Measurements from ENCODE around the gene DOCK4. TPM values are rescaled to one million over a fixed set of nuclear protein-coding genes. Genes with fewer than 3 reads are reported as not detected.

Gene DOCK4
- total RNA-seq, 1 experiment from 2014 or later, result 20.4 TPM

DNA sequence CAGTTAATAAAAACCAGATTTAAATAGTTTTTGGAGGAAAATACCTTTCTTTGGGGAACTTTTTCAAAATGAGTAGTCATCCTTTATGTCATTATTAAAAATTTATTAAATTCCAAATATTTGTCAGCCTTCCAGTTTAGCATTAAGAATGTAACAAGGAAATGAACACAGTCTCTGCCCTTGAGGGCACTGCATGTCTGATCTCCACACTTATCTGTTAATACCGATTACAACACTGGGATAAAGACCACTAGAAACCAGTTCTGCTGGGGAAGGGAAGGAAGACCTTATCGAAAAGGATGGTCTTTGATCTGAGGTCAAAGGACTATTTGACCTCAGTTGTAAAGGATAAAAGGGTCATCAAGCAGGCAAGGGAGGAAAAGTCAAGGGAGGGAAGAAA lies 320.0 kb downstream of the DOCK4 start:
- Mint-ChIP-seq H3K4me3 (no peak overlapping the region), H3K9me3 (peaks cover 6% of the 10 kb centered on the region), H3K27ac (no peak overlapping the region), H3K4me1 (no peaks in the 10 kb centered on the region), H3K27me3 (ENCODE audit: low read depth) (no peaks in the 10 kb centered on the region), H3K36me3 (peaks cover 6% of the 10 kb centered on the region)
- POLR2A ChIA-PET, result no interaction called here
- CTCF ChIA-PET, result no interaction called here
- DNase-seq (ENCODE audit: low spot score) (no peak), ATAC-seq (no peak)
- no peak for TF ChIP-seq KAT7 (CRISPR knock-in tag; IDR thresholded peaks at IDR 0.05; ENCODE audit: borderline replicate concordance)
- TF ChIP-seq ZBTB43 (CRISPR knock-in tag; IDR thresholded peaks at IDR 0.05), result no peak
- no peak for TF ChIP-seq ZNF396 (CRISPR knock-in tag; IDR thresholded peaks at IDR 0.05; ENCODE audit: borderline replicate concordance)
- TF ChIP-seq HMGXB4 (CRISPR knock-in tag; IDR thresholded peaks at IDR 0.05), result no peak
- no peak for TF ChIP-seq SMAD3 (CRISPR knock-in tag; IDR thresholded peaks at IDR 0.05; ENCODE audit: borderline replicate concordance)
- no peak for TF ChIP-seq NR2C2 (CRISPR knock-in tag; IDR thresholded peaks at IDR 0.05)

- ChIA-PET CTCF (no interaction called here), POLR2A (no interaction called here)
- no peak for DNase-seq (ENCODE audit: low spot score)
- no peak for ATAC-seq
- Mint-ChIP-seq H3K9me3 (peaks cover 20% of the 10 kb centered on the region), H3K4me3 (no peak overlapping the region), H3K36me3 (peaks cover 20% of the 10 kb centered on the region), H3K27ac (no peak overlapping the region), H3K4me1 (peaks cover 9% of the 10 kb centered on the region), H3K27me3 (ENCODE audit: low read depth) (no peaks in the 10 kb centered on the region)
- TF ChIP-seq FOXK1 (CRISPR knock-in tag; IDR thresholded peaks at IDR 0.05) (no peak), ZNF219 (CRISPR knock-in tag; IDR thresholded peaks at IDR 0.05; ENCODE audit: borderline replicate concordance) (no peak), E2F1 (CRISPR knock-in tag; IDR thresholded peaks at IDR 0.05) (no peak), ZBTB43 (CRISPR knock-in tag; IDR thresholded peaks at IDR 0.05) (no peak)
- TF ChIP-seq, protein P1, sequence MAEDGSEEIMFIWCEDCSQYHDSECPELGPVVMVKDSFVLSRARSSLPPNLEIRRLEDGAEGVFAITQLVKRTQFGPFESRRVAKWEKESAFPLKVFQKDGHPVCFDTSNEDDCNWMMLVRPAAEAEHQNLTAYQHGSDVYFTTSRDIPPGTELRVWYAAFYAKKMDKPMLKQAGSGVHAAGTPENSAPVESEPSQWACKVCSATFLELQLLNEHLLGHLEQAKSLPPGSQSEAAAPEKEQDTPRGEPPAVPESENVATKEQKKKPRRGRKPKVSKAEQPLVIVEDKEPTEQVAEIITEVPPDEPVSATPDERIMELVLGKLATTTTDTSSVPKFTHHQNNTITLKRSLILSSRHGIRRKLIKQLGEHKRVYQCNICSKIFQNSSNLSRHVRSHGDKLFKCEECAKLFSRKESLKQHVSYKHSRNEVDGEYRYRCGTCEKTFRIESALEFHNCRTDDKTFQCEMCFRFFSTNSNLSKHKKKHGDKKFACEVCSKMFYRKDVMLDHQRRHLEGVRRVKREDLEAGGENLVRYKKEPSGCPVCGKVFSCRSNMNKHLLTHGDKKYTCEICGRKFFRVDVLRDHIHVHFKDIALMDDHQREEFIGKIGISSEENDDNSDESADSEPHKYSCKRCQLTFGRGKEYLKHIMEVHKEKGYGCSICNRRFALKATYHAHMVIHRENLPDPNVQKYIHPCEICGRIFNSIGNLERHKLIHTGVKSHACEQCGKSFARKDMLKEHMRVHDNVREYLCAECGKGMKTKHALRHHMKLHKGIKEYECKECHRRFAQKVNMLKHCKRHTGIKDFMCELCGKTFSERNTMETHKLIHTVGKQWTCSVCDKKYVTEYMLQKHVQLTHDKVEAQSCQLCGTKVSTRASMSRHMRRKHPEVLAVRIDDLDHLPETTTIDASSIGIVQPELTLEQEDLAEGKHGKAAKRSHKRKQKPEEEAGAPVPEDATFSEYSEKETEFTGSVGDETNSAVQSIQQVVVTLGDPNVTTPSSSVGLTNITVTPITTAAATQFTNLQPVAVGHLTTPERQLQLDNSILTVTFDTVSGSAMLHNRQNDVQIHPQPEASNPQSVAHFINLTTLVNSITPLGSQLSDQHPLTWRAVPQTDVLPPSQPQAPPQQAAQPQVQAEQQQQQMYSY (CRISPR knock-in tag; IDR thresholded peaks at IDR 0.05), result no peak
- TF ChIP-seq, protein P2, sequence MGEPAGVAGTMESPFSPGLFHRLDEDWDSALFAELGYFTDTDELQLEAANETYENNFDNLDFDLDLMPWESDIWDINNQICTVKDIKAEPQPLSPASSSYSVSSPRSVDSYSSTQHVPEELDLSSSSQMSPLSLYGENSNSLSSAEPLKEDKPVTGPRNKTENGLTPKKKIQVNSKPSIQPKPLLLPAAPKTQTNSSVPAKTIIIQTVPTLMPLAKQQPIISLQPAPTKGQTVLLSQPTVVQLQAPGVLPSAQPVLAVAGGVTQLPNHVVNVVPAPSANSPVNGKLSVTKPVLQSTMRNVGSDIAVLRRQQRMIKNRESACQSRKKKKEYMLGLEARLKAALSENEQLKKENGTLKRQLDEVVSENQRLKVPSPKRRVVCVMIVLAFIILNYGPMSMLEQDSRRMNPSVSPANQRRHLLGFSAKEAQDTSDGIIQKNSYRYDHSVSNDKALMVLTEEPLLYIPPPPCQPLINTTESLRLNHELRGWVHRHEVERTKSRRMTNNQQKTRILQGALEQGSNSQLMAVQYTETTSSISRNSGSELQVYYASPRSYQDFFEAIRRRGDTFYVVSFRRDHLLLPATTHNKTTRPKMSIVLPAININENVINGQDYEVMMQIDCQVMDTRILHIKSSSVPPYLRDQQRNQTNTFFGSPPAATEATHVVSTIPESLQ (CRISPR knock-in tag; IDR thresholded peaks at IDR 0.05), result no peak
Measured at GRCh38 chr7:111883241-111883640, 323.0 kb downstream of the DOCK4 start.
